ENCODE measurements around the gene ZBTB20.

- TF ChIP-seq CTCF (IDR thresholded peaks at IDR 0.05; ENCODE audit: low read depth, low read length) (no peak), EZH2phosphoT487 (IDR thresholded peaks at IDR 0.05; ENCODE audit: low read depth) (no peak)
Measured at GRCh38 chr3:114550165-114550564, 596.9 kb downstream of the ZBTB20 start.

All from OCI-LY3 (cell line).